DOHH2 (cell line): Measurements from ENCODE around the gene CFAP46.

Source experiments
- CTCF ChIP-seq: fragments of 200-600 bp; sonication (generic); IDR thresholded peaks from one replicate; pipeline ENCODE4 v1.5.1; 2014; ENCODE audit warnings: antibody characterized with exemption, mild to moderate bottlenecking, low read depth, low read length; ENCODE audit not compliant: poor library complexity, severe bottlenecking
- EZH2phosphoT487 ChIP-seq: fragments of 200-600 bp; sonication (generic); IDR thresholded peaks from 2 replicates; pipeline ENCODE4 v1.6.1; 2017; ENCODE audit warnings: borderline replicate concordance, mild to moderate bottlenecking, antibody characterized with exemption, low read length, moderate library complexity, mixed read lengths

DNA sequence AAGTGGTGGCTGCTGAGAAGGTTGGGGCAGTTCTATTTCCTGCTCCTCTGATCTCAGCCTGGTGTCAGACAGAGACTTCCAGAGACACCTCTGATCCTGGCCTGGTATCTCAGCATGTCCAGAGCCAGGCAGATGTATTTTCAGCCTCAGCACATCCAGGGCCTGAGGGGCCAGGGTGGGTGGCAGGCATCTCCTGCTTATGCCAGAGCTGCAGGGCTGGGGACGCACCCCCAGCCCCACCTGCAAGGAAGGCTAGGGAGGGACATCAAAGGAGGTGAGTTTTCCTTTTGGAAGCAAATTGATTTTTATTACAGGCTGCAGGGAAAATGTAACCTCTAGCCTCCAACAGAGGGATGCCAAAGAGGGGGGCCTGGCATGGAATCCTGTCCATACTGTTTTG lies 36.7 kb downstream of the CFAP46 start:
- TF ChIP-seq CTCF (no peak), EZH2phosphoT487 (no peak)
